Measurements from ENCODE around the gene VAT1L.

DNA sequence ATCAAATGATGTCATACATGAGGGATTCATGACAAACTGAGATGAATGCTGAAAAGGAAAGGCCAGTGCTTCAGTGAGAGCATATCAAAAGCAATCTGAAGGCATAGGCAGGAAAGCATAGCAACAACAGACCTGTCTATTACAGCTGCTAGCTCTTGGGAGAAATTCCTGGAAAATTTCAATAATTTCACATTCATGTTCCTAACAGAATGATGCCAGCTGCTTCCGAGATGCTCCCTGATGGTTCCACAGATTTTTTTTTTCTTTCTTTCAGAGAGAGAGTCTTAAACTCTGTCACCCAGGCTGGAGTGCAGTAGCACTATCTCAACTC, 183.7 kb downstream of the VAT1L start:
- TF ChIP-seq, protein P1, sequence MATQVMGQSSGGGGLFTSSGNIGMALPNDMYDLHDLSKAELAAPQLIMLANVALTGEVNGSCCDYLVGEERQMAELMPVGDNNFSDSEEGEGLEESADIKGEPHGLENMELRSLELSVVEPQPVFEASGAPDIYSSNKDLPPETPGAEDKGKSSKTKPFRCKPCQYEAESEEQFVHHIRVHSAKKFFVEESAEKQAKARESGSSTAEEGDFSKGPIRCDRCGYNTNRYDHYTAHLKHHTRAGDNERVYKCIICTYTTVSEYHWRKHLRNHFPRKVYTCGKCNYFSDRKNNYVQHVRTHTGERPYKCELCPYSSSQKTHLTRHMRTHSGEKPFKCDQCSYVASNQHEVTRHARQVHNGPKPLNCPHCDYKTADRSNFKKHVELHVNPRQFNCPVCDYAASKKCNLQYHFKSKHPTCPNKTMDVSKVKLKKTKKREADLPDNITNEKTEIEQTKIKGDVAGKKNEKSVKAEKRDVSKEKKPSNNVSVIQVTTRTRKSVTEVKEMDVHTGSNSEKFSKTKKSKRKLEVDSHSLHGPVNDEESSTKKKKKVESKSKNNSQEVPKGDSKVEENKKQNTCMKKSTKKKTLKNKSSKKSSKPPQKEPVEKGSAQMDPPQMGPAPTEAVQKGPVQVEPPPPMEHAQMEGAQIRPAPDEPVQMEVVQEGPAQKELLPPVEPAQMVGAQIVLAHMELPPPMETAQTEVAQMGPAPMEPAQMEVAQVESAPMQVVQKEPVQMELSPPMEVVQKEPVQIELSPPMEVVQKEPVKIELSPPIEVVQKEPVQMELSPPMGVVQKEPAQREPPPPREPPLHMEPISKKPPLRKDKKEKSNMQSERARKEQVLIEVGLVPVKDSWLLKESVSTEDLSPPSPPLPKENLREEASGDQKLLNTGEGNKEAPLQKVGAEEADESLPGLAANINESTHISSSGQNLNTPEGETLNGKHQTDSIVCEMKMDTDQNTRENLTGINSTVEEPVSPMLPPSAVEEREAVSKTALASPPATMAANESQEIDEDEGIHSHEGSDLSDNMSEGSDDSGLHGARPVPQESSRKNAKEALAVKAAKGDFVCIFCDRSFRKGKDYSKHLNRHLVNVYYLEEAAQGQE (IDR thresholded peaks at IDR 0.05; ENCODE audit: low read depth) = no peak
- TF ChIP-seq, protein P2, sequence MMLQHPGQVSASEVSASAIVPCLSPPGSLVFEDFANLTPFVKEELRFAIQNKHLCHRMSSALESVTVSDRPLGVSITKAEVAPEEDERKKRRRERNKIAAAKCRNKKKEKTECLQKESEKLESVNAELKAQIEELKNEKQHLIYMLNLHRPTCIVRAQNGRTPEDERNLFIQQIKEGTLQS (IDR thresholded peaks at IDR 0.05) = no peak
- TF ChIP-seq EZH2 (IDR thresholded peaks at IDR 0.05) (no peak), POLR2A (IDR thresholded peaks at IDR 0.05; ENCODE audit: borderline replicate concordance, extremely low read depth, insufficient read depth, insufficient read length) (no peak), SRF (IDR thresholded peaks at IDR 0.05; ENCODE audit: low read depth) (no peak), YY1 (IDR thresholded peaks at IDR 0.05; ENCODE audit: extremely low read depth, insufficient replicate concordance, low read depth, low read length) (no peak), RAD21 (IDR thresholded peaks at IDR 0.05; ENCODE audit: low read depth) (no peak), ZNF274 (IDR thresholded peaks at IDR 0.05; ENCODE audit: low read depth, low read length) (no peak), EZH2phosphoT487 (IDR thresholded peaks at IDR 0.05; ENCODE audit: borderline replicate concordance) (no peak)
- TF ChIP-seq, protein P3, sequence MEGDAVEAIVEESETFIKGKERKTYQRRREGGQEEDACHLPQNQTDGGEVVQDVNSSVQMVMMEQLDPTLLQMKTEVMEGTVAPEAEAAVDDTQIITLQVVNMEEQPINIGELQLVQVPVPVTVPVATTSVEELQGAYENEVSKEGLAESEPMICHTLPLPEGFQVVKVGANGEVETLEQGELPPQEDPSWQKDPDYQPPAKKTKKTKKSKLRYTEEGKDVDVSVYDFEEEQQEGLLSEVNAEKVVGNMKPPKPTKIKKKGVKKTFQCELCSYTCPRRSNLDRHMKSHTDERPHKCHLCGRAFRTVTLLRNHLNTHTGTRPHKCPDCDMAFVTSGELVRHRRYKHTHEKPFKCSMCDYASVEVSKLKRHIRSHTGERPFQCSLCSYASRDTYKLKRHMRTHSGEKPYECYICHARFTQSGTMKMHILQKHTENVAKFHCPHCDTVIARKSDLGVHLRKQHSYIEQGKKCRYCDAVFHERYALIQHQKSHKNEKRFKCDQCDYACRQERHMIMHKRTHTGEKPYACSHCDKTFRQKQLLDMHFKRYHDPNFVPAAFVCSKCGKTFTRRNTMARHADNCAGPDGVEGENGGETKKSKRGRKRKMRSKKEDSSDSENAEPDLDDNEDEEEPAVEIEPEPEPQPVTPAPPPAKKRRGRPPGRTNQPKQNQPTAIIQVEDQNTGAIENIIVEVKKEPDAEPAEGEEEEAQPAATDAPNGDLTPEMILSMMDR (IDR thresholded peaks at IDR 0.05 in 2 of 3, conservative IDR thresholded peaks at IDR 0.05 in 1 of 3; ENCODE audit: borderline replicate concordance in 1 of 3, insufficient read depth in 1 of 3, low read depth in 2 of 3, low read length in 2 of 3) = no peak
